D721Med (cell line): ENCODE results near the gene DTNB.
"Not testable (repeated sequence)": the region's sequence is repeated elsewhere in the genome, so short reads cannot be mapped to it uniquely, and the experiment has no call there.

Experiments
- DNase-seq: peaks from one replicate; pipeline ENCODE4 v3.0.0; 2011; ENCODE audit warnings: low spot score; ENCODE audit not compliant: insufficient read length
- FAIRE-seq: peaks from 2 replicates; lab custom pipeline; 2011; peaks lifted over from hg19 to GRCh38; lab: Jason Lieb, UNC
- TF ChIP-seq, protein P1 (sequence below): IDR thresholded peaks from 2 replicates; pipeline ENCODE4 v1.5.1; 2012; ENCODE audit warnings: mild to moderate bottlenecking, control low read depth; ENCODE audit not compliant: insufficient read depth; ENCODE audit errors: missing control alignments

Gene DTNB

GRCh38 chr2:25405611-25406295 lies 267.6 kb downstream of the DTNB start:
- TF ChIP-seq, protein P1, sequence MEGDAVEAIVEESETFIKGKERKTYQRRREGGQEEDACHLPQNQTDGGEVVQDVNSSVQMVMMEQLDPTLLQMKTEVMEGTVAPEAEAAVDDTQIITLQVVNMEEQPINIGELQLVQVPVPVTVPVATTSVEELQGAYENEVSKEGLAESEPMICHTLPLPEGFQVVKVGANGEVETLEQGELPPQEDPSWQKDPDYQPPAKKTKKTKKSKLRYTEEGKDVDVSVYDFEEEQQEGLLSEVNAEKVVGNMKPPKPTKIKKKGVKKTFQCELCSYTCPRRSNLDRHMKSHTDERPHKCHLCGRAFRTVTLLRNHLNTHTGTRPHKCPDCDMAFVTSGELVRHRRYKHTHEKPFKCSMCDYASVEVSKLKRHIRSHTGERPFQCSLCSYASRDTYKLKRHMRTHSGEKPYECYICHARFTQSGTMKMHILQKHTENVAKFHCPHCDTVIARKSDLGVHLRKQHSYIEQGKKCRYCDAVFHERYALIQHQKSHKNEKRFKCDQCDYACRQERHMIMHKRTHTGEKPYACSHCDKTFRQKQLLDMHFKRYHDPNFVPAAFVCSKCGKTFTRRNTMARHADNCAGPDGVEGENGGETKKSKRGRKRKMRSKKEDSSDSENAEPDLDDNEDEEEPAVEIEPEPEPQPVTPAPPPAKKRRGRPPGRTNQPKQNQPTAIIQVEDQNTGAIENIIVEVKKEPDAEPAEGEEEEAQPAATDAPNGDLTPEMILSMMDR, result no peak
- FAIRE-seq, result no peak

DNA sequence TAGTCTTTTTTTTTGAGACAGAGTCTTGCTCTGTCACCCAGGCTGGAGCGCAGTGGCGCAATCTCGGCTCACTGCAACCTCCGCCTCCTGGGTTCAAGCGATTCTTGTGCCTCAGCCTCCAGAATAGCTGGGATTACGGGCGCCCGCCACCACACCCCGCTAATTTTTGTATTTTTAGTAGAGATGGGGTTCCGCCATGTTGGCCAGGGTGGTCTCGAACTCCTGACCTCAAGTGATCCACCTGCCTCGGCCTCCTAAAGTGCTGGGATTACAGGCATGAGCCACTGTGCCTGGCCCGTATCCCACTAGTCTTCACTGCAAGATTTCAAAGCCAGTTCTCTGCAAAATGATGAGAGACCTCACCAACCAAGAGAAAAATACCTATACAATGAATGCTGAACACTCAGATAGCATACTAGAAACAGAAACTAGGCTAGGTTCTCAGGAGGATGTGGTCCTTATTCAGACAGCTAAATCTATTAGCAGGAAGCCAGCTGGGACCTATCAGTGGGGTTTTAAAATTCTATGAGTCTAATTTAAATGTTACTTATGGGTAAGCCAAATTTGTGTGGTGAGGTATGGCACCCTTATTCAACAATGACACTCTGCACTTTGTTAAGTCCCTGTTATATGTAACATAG lies 270.1 kb downstream of the DTNB start:
- DNase-seq, FAIRE-seq: not testable (repeated sequence)

More at GRCh38 chr2:25405611-25406295, 267.6 kb downstream of the DTNB start:
- DNase-seq, result no peak

DNA sequence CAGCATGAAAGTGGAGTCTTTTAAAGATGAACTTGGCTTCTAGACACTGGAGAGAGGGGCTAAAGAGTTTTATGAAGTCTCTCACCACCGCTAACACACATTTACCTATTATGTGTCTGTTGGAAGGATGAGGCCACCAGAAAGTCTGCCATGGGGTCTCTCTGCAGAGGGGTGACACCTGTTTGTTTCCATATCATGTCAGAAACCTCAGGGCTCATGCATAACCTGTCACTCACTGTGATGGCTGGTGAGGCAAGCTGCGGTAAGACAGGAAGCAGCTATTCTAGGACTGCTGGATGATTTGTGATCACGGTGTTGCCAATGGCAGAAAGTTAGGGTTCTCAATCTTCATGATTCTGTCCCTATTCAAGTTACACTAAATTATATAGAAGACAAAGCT lies 270.9 kb downstream of the DTNB start:
- DNase-seq (no peak), FAIRE-seq (no peak)
- TF ChIP-seq, protein P1, result no peak

DNA sequence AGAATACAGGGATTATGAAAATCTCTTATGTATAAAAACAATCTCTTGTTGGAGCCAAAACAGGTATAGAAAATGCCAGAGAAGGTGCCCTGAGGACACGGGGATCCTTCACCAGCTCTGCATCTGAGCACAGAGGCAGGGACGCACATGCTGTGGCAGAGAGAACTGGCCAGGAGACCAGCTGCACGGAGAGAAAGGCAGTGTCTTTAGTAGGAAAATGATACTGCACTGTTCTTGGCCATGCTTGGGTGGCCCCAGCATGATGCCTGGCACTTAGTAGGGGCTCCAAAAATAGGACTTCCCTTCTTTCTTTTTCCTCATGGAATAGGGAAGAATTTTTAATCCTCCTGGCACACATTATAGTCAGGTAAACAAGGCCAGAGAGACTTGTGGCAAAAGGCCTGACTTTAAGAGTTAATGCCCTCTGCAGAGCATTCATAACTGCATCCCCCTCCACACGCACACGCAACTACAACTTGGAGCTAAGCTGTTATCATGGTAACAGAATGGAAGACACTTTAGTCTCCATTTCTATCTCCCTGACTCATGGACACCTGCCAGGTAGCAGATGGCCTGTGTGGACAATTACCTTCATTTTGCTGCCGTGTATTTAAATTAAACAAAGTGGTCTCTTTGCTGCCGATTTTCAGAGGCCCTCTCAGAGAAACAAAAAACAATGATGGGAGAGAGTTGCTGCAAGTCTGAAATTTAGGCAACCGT lies 271.9 kb downstream of the DTNB start:
- no peak for DNase-seq
- FAIRE-seq, result no peak
- TF ChIP-seq, protein P1, result no peak

DNA sequence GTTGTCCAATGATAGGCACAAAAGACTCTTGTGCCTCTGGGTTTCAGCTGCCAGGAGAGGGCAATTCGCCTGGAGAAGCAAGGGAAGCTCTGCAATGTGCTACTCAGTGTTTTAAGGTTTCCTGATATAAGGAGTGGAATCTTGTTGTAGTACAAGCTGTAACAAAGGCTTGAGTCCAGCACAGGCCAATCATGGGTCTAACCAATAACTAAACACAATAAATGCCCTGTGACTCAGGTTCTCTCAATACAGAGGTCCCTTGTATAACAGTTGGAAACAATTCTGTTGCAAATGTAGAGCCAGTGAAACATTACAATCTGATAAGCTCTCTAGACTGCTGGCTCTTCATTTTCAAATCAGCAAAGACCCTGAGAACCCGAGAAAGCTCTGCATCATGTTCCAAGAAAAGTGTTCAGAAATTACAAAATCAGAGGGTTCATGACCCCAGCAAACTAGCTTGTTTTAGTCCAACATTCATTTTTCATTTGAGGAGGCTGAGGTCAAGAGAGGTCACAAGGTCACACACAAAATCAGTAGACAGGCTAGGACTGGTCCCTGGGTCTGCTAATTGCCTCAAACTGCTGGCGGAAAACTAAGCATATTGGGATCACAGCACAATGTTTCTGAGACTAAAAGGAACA lies 272.7 kb downstream of the DTNB start:
- FAIRE-seq (no peak), DNase-seq (no peak)
- TF ChIP-seq, protein P1, result no peak

- no peak for DNase-seq
- no peak for FAIRE-seq
- TF ChIP-seq, protein P1, result no peak
These were observed 273.2 kb downstream of the DTNB start for GRCh38 chr2:25400169-25400568.

DNA sequence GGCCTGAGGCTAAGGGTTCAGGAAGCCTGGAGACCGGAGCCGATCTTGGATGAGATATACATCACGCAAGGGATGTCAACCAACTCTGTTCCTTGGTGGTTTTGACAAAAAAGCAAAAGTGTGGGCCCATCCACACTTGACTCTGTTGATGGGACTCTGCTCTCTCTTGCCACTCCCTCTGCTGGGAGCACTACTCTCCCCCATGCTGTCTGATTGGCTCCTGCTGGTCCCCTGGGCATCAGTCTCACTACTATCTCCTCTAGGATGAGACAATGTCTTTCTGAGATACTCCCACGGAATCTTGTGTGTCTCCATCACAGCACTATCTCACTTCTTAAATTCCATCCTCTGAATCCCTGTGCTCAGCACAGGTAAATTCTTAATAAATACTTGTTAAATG lies 274.8 kb downstream of the DTNB start:
- TF ChIP-seq, protein P1, result no peak
- DNase-seq (no peak), FAIRE-seq (no peak)
